ENCODE measurements around the gene SLC6A8.

GRCh38 chrX:153674219-153674851 lies 13.4 kb upstream of the SLC6A8 start:
- no peak for TF ChIP-seq CTCF (IDR thresholded peaks at IDR 0.05)
- no peak for TF ChIP-seq EP300 (IDR thresholded peaks at IDR 0.05)
- TF ChIP-seq POLR2AphosphoS5 (IDR thresholded peaks at IDR 0.05), result no peak
